Urinary bladder (tissue), 4 donors: ENCODE data around the gene ASB2. TPM values are rescaled to one million over a fixed set of nuclear protein-coding genes. Genes with fewer than 3 reads are reported as not detected.

Source experiments
- DNase-seq: peaks from one replicate; pipeline ENCODE4 v3.0.0-alpha.2; 2015; ENCODE audit errors: extremely low spot score
- H3K27ac ChIP-seq: one replicate; pipeline ENCODE4 v1.5.1; 2013; ENCODE audit warnings: low read depth, mild to moderate bottlenecking, moderate library complexity
- H3K36me3 ChIP-seq: one replicate; pipeline ENCODE4 v1.6.1; 2013; ENCODE audit warnings: mild to moderate bottlenecking, moderate library complexity; ENCODE audit not compliant: insufficient read depth
- H3K4me1 ChIP-seq: one replicate; pipeline ENCODE4 v1.6.1; 2013; ENCODE audit warnings: mild to moderate bottlenecking, moderate library complexity; ENCODE audit not compliant: insufficient read depth
- H3K4me3 ChIP-seq: one replicate; pipeline ENCODE4 v1.5.1; 2013; ENCODE audit warnings: low read depth, low read length
- WGBS: extraction: QIAGEN DNeasy Blood & Tissue Kit; methylation state at CpG from one replicate; pipeline ENCODE4 v1.1.7; 2013; 5-methylcytosine and 5-hydroxymethylcytosine counted together
- polyA plus RNA-seq: library from polyadenylated mRNA; stranded (reverse); fragments of 200-250 nt; gene quantifications from one replicate; pipeline ENCODE4 v1.2.3, GENCODE V29; 2013
- total RNA-seq: library from RNA; depleted of rRNA; stranded (reverse); fragments of >200 nt; gene quantifications from one replicate; pipeline ENCODE4 v1.2.3, GENCODE V29; 2014
- donor health status: healthy with polysubstance abuse.
- donor health status: healthy.

The ASB2 gene
- total and polyA plus RNA-seq, 2 donors: 32.3 to 72.7 TPM

GRCh38 chr14:93925374-93925895 lies 50.9 kb downstream of the ASB2 start:
- H3K4me1 ChIP-seq: no peaks in the 10 kb centered on the region
- no peak overlapping the region for H3K4me3 ChIP-seq
- DNase-seq: no peak
- 86% methylated on average over 13 of the region's 13 CpGs for WGBS
- H3K36me3 ChIP-seq: no peaks in the 10 kb centered on the region
- H3K27ac ChIP-seq: no peak overlapping the region

DNA sequence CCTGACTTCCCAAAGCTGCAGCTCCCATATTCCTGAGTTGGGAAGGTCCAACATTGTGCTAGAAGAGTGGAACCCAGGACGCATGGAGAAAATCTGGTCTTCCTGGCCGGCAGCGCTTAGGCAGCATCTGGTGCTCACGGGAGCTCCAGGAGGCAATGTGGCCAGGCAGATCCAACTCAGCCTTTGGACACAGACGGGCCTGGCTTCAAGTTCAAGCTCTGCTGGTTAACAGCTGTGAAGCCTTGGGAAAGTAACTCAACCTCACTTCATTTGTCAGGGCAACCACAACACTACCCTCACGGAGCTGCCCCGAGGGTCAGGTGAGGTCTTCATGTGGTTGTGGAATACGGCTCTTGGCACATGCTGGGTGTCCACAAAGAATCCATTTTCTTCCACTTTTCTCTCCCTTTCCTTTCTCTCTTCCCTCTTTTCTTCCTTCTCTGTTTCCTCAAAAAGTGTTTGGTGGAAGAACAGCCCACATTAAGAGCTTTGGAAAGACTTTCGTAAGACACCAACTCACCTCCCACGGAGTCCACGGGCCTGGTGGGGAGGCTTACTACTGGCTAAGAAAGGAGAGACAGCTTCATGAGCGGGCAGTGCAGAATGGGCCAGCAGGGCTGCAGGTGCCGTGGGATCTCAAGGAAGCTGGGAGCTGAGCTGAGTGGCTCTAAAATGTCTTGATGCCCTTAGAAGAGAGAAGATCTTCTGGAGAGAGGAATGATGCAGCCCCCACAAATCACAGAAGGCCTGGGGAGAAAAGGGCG lies 51.6 kb downstream of the ASB2 start:
- WGBS: 91% methylated on average over 14 of the region's 14 CpGs
- Histone ChIP-seq H3K27ac (no peak overlapping the region), H3K4me1 (no peaks in the 10 kb centered on the region), H3K36me3 (no peaks in the 10 kb centered on the region), H3K4me3 (no peak overlapping the region)
- no peak for DNase-seq

DNA sequence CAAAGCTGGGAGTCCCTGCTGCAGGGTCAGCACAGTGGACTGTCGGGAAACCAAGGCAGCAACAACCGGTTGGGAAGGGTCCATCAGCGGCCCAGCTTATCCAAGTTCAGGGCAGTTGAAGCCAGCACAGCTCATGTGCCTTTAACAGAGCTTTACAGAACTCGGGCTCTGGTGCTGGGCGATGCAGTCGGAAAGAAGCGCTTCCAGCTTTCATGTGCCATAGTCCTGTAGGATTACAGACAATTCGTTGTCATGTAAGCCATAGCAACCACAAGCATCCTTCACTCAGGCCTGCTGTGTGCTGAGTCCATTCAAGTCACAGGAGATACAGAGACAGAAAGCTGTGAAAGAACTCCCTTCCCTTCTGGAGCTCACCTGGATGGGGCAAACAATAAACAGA lies 52.7 kb downstream of the ASB2 start:
- no peak for DNase-seq
- WGBS: 86% methylated on average over 8 of the region's 8 CpGs
- no peak overlapping the region for H3K27ac ChIP-seq
- no peaks in the 10 kb centered on the region for H3K36me3 ChIP-seq
- H3K4me1 ChIP-seq: no peaks in the 10 kb centered on the region
- H3K4me3 ChIP-seq: no peak overlapping the region

DNA sequence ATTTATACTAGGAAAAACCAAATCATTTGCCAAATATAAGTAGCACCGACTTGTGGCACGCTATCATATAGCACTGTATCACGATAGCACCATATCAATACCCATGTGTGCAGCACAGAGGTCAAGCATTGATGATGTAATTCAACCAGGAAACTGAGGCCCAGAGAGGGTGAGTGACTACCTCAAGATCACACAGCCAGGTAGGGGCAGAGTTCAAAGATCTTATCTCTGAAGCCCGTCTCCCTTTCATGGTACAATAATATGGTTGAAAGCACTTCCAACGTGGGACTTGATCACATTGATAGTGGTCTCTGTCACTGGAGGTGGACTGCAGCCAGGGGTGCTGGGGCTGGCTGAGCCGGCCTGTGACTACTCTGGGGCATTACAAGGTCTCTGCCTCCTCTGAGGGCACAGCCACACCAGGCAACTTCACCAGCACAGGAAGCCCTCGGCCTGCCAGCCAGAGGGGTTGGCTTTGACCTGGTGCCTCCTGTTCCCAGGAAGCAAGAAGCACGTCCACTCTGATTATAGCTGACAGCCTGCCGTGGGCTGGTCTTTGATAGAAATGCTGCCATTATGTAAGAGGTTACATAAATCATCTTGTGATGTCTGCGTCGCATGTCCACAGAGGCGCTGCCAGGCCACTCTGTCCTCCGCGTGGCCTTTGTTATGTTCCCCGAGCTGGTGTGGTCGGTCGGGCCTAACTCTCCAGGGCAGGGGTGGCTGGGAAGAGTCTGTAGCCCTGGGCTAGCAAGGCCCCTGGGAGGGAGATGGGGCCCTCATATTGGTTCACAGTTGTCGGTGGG lies 55.2 kb downstream of the ASB2 start:
- no peak for DNase-seq
- H3K36me3 ChIP-seq: no peaks in the 10 kb centered on the region
- no peaks in the 10 kb centered on the region for H3K4me1 ChIP-seq
- WGBS: 82% methylated on average over 18 of the region's 18 CpGs
- no peak overlapping the region for H3K27ac ChIP-seq
- no peak overlapping the region for H3K4me3 ChIP-seq

DNA sequence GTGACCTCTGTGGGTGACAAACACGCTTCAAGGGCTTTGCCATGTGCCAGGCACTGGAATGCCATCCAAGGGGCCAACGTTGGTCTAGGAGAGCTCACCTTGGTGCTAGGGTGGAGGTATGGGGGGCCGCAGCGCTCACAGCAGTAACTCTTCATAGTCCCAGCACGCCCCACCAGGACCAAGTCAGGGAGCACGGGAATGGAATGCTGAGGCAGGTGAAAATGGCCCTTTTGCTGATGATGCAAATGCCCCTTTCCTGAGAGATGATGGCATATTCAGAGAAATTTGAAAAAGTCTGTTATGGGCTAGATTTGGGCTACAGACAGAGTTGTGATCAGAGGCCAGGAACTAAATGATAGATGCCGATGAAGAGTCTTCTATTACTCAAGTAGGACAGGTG lies 59.2 kb downstream of the ASB2 start:
- H3K36me3 ChIP-seq: no peaks in the 10 kb centered on the region
- WGBS: 86% methylated on average over 7 of the region's 7 CpGs
- H3K4me3 ChIP-seq: no peak overlapping the region
- no peak overlapping the region for H3K27ac ChIP-seq
- DNase-seq: no peak
- no peaks in the 10 kb centered on the region for H3K4me1 ChIP-seq

GRCh38 chr14:93916498-93916897 lies 59.9 kb downstream of the ASB2 start:
- Histone ChIP-seq H3K27ac (no peak overlapping the region), H3K4me1 (no peaks in the 10 kb centered on the region), H3K36me3 (no peaks in the 10 kb centered on the region), H3K4me3 (no peak overlapping the region)
- no peak for DNase-seq
- whole genome bisulfite sequencing: 51% methylated on average over 3 of the region's 3 CpGs

- no peak overlapping the region for H3K27ac ChIP-seq
- no peaks in the 10 kb centered on the region for H3K36me3 ChIP-seq
- H3K4me1 ChIP-seq: no peaks in the 10 kb centered on the region
- no peak for DNase-seq
- WGBS: 23% methylated on average over 2 of the region's 2 CpGs
- no peak overlapping the region for H3K4me3 ChIP-seq
Measured at GRCh38 chr14:93915800-93916199, 60.6 kb downstream of the ASB2 start.

GRCh38 chr14:93915070-93915705 lies 61.2 kb downstream of the ASB2 start:
- no peak for DNase-seq
- 85% methylated on average over 14 of the region's 14 CpGs for WGBS
- H3K36me3 ChIP-seq: no peaks in the 10 kb centered on the region
- H3K4me1 ChIP-seq: no peaks in the 10 kb centered on the region
- H3K4me3 ChIP-seq: no peak overlapping the region
- H3K27ac ChIP-seq: no peak overlapping the region

DNA sequence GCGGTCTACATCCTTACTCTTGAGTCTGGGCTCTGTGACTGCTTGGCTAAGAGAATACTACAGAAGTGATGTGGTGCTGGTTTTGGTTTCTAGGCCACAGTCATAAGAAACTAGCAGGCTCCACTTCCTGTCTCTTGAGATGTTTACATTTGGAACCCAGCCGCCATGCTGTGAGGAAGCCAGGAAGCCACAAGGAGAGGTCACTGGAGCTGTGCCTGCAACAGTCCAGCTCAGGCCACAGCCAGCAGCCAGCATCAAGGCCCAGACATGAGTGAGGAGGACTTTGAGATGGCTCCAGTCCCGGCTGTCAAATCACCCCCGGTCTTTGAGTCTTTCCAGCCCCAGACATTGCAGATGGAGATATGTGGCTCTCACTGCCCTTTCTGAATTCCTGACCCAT lies 62.1 kb downstream of the ASB2 start:
- DNase-seq: no peak
- WGBS: 89% methylated on average over 4 of the region's 4 CpGs
- no peak overlapping the region for H3K4me3 ChIP-seq

DNA sequence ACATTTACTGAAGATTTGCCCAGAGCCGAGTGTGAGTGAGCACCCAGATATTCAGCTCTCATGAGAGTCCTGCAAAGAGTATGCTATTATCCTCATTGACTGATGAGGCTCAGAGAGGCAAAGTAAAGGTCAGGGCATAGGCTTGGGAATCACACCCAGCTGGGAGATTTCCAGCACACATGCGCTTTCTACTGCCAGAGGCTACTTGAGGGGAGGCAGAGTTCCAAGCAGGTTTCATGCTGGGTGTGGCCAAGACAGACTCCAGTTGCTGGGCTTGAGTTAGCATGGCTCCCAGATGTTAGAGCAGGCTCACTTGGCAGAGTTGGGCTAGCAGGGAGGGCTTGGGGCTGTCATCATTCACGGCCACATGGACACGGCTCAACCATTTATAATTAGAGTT lies 63.6 kb downstream of the ASB2 start:
- no peaks in the 10 kb centered on the region for H3K4me1 ChIP-seq
- WGBS: 81% methylated on average over 4 of the region's 4 CpGs

More for the DNA sequence above, 62.1 kb downstream of the ASB2 start:
- H3K4me1 ChIP-seq: no peaks in the 10 kb centered on the region
- no peak overlapping the region for H3K27ac ChIP-seq
- no peaks in the 10 kb centered on the region for H3K36me3 ChIP-seq

DNA sequence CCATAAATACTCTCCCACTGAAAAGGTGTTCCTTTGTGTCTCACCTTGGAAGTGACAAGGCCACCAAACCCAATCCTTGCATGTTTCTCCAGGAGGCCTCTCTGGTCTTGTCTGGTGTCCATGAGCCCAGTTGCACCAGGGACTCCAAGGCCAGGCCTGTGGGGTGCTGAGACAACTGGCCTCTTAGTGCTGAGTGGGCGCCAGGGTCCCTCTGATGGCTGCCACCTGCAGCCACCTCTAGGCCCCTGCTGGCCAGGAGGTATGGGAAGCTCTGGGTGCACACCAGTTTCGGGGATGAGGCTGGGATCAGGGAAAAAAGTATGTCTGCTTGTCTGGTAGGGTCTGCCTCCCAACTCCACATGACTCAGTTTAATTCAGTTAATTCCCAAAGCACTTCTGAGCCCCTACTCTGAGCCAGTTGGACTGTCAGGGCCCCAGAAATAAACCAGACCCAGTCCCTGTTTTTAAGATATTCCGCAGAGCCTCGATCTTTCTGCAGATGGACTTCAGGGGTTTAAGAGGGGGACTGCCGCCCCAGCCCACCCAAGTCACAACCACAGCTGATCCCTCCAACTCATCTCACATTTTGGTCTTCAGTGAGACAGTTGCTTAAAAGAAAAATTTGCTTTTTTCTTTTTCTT lies 64.3 kb downstream of the ASB2 start:
- 70% methylated on average over 5 of the region's 5 CpGs for WGBS
- DNase-seq: no peak

More for the DNA sequence above, 63.6 kb downstream of the ASB2 start:
- Histone ChIP-seq H3K4me3 (no peak overlapping the region), H3K36me3 (no peaks in the 10 kb centered on the region), H3K27ac (no peak overlapping the region)
- DNase-seq: no peak

DNA sequence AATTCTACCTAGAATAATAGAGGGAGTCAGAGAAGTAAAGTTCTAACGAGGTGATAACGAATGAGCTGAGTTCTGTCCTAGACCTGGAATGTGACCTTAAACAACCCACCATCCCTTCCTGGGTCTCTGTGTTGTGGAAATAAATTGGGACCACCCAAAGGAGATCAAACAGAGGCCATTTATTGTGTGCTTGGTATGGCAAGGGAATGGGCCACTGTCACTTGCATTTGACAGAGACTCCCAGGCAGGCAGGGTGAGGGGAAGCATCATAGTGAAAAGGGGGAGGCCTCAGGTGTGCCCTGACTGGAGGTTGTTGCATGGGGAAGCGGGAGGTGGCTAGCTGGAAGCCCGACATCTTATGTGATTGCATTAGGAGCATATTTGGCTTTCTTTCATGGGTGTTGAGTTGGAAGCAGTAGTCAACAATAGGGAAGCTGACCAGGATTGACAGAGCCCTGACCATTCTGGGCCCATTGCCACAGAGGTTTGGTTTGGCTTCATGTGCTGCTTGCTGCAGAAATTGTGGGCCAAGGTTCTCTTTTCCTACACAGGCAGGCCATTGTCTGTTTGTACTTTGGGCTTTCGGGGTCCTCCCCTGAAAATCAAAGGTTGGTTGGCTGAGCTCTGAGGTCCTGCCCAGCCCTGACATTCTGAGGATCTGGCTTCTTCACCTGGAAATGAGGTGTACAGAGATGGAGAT lies 66.8 kb downstream of the ASB2 start:
- WGBS: 90% methylated on average over 5 of the region's 5 CpGs
- H3K4me1 ChIP-seq: no peaks in the 10 kb centered on the region
- no peak overlapping the region for H3K27ac ChIP-seq
- DNase-seq: no peak
- no peak overlapping the region for H3K4me3 ChIP-seq
- no peaks in the 10 kb centered on the region for H3K36me3 ChIP-seq

More for the DNA sequence above, 64.3 kb downstream of the ASB2 start:
- Histone ChIP-seq H3K4me3 (no peak overlapping the region), H3K4me1 (no peaks in the 10 kb centered on the region), H3K36me3 (no peaks in the 10 kb centered on the region), H3K27ac (no peak overlapping the region)
